ENCODE measurements around the gene CMAS.

Gene CMAS

GRCh38 chr12:22110176-22110575 is 64.2 kb downstream of the CMAS start:
- Histone ChIP-seq H2AFZ (ENCODE audit: low read depth, low read length, severe bottlenecking) (no peak overlapping the region), H3K27ac (ENCODE audit: low read depth, low read length) (no peak overlapping the region), H3K4me2 (ENCODE audit: low read depth, low read length, poor library complexity, severe bottlenecking) (no peak overlapping the region), H3K9me3 (ENCODE audit: insufficient read depth, low read length) (no peaks in the 10 kb centered on the region), H3K36me3 (ENCODE audit: low read length) (no peaks in the 10 kb centered on the region), H3K79me2 (ENCODE audit: insufficient read depth, low read length) (no peaks in the 10 kb centered on the region), H3F3A (ENCODE audit: insufficient read depth) (no peaks in the 10 kb centered on the region), H3K9ac (ENCODE audit: low read length) (no peak overlapping the region), H3K9me2 (replicated peaks; ENCODE audit: insufficient read depth, low read length) (no peaks in the 10 kb centered on the region), H3K4me3 (ENCODE audit: insufficient read depth, low read length, poor library complexity, severe bottlenecking) (no peak overlapping the region), H3K27me3 (ENCODE audit: low read length) (no peaks in the 10 kb centered on the region), H4K20me1 (ENCODE audit: low read depth, low read length) (no peaks in the 10 kb centered on the region)
- TF ChIP-seq EZH2phosphoT487 (conservative IDR thresholded peaks at IDR 0.05; ENCODE audit: low read length): no peak
- TF ChIP-seq, protein P1, sequence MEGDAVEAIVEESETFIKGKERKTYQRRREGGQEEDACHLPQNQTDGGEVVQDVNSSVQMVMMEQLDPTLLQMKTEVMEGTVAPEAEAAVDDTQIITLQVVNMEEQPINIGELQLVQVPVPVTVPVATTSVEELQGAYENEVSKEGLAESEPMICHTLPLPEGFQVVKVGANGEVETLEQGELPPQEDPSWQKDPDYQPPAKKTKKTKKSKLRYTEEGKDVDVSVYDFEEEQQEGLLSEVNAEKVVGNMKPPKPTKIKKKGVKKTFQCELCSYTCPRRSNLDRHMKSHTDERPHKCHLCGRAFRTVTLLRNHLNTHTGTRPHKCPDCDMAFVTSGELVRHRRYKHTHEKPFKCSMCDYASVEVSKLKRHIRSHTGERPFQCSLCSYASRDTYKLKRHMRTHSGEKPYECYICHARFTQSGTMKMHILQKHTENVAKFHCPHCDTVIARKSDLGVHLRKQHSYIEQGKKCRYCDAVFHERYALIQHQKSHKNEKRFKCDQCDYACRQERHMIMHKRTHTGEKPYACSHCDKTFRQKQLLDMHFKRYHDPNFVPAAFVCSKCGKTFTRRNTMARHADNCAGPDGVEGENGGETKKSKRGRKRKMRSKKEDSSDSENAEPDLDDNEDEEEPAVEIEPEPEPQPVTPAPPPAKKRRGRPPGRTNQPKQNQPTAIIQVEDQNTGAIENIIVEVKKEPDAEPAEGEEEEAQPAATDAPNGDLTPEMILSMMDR (IDR thresholded peaks at IDR 0.05; ENCODE audit: insufficient read depth, low read length, poor library complexity, severe bottlenecking): no peak

All from SU-DHL-6 (cell line).